GM12878 (cell line): Measurements from ENCODE around the gene GIMAP8. TPM values are rescaled to one million over a fixed set of nuclear protein-coding genes. Genes with fewer than 3 reads are reported as not detected.

ENCODE experiments used
- ATAC-seq: fragments of 200-7000 bp; cut with Tn5 transposase; 3 replicates; pipeline ENCODE4 v1.9.1; 2020; ENCODE audit warnings: mild to moderate bottlenecking, moderate library complexity
- BruUV-seq: library from RNA; stranded (reverse); fragments of 400-500 nt; replicated peaks from 2 replicates; lab custom pipeline; 2021; lab: Mats Ljungman, UMichigan
- CTCF ChIA-PET: fragments of 300-600 bp; sonication (Branson Sonifier 250); formaldehyde crosslinking; extraction: SDS; loops from one replicate; lab custom pipeline; 2021; ENCODE audit warnings: inconsistent platforms; lab: Yijun Ruan, JAX
- POLR2A ChIA-PET: fragments of 350-600 bp; formaldehyde crosslinking; extraction: SDS; loops from one replicate; lab custom pipeline; 2021; ENCODE audit warnings: inconsistent platforms; lab: Charles Lee
- RAD21 ChIA-PET: fragments of 300-600 bp; sonication (Branson Sonifier 250); formaldehyde crosslinking; loops from one replicate; lab custom pipeline; 2023; ENCODE audit warnings: antibody characterized with exemption; ENCODE audit not compliant: unreplicated experiment; lab: Charles Lee
- SMC1A ChIA-PET: fragments of 300-600 bp; sonication (Branson Sonifier 250); formaldehyde crosslinking; loops from one replicate; lab custom pipeline; 2023; ENCODE audit not compliant: unreplicated experiment, uncharacterized antibody; lab: Charles Lee
- DNase-seq: peaks from one replicate; pipeline ENCODE4 v3.0.0-alpha.2; 2011; ENCODE audit warnings: low read depth, low spot score
- FAIRE-seq: peaks from 3 replicates; lab custom pipeline; 2011; peaks lifted over from hg19 to GRCh38; lab: Jason Lieb, UNC
- H2AFZ ChIP-seq: 2 replicates; pipeline ENCODE4 v1.6.0; 2011; ENCODE audit warnings: low read depth, low read length, control low read depth; ENCODE audit not compliant: control insufficient read depth
- H3K27ac ChIP-seq: 2 replicates; pipeline ENCODE4 v1.5.1; 2011; ENCODE audit warnings: control low read depth; ENCODE audit not compliant: control insufficient read depth, insufficient read depth
- H3K27me3 ChIP-seq, 2 experiments: replicated peaks in 1 of 2; 2 replicates each; pipeline versions ENCODE4 v1.6.0 to v1.6.1; 2011; ENCODE audit warnings: low read length in 1 of 2; ENCODE audit not compliant: control insufficient read depth in 2 of 2, insufficient read depth in 2 of 2
- H3K36me3 ChIP-seq, 2 experiments: 2 replicates each; pipeline ENCODE4 v1.5.1; 2011; ENCODE audit warnings: low read length in 1 of 2; ENCODE audit not compliant: control insufficient read depth in 2 of 2, insufficient read depth in 2 of 2
- H3K4me1 ChIP-seq: 2 replicates; pipeline ENCODE4 v1.6.1; 2011; ENCODE audit warnings: mild to moderate bottlenecking, low read length, moderate library complexity, mixed read lengths; ENCODE audit not compliant: control insufficient read depth, insufficient read depth
- H3K4me2 ChIP-seq: 2 replicates; pipeline ENCODE4 v1.6.0; 2011; ENCODE audit warnings: control low read depth; ENCODE audit not compliant: control insufficient read depth, insufficient read depth
- H3K4me3 ChIP-seq: fragments of 200-600 bp; sonication (generic); 2 replicates; pipeline ENCODE4 v1.5.1; 2016
- H3K79me2 ChIP-seq: 2 replicates; pipeline ENCODE4 v1.6.0; 2011; ENCODE audit warnings: low read length; ENCODE audit not compliant: control insufficient read depth, insufficient read depth
- H3K9ac ChIP-seq: 2 replicates; pipeline ENCODE4 v1.8.0; 2011; ENCODE audit warnings: low read length, control low read depth, mixed read lengths; ENCODE audit not compliant: control insufficient read depth, insufficient read depth
- H3K9me3 ChIP-seq: replicated peaks from 3 replicates; pipeline ENCODE4 v1.5.1; 2011; ENCODE audit warnings: mild to moderate bottlenecking, low read length; ENCODE audit not compliant: control insufficient read depth, insufficient read depth
- H4K20me1 ChIP-seq: 2 replicates; pipeline ENCODE4 v1.6.0; 2011; ENCODE audit not compliant: control insufficient read depth, insufficient read depth
- ATF7 ChIP-seq: fragments of 450-650 bp; IDR thresholded peaks from 2 replicates; pipeline ENCODE4 v1.6.1; 2016; ENCODE audit warnings: low read depth, mild to moderate bottlenecking
- RAD21 ChIP-seq: IDR thresholded peaks from 2 replicates; pipeline ENCODE4 v1.6.1; 2011; ENCODE audit warnings: mild to moderate bottlenecking, low read depth, low read length, moderate library complexity; ENCODE audit not compliant: insufficient read depth
- SMAD1 ChIP-seq: fragments of 450-650 bp; IDR thresholded peaks from 2 replicates; pipeline ENCODE4 v1.6.1; 2018; ENCODE audit warnings: mild to moderate bottlenecking, low read depth; ENCODE audit not compliant: partially characterized antibody
- SRF ChIP-seq, 2 experiments: IDR thresholded peaks; 2 replicates each; pipeline ENCODE4 v1.6.1; 2011; ENCODE audit warnings: low read depth in 2 of 2, low read length in 2 of 2, mild to moderate bottlenecking in 1 of 2, moderate library complexity in 1 of 2
- ZNF207 ChIP-seq: fragments of 450-650 bp; IDR thresholded peaks from 2 replicates; pipeline ENCODE4 v1.6.1; 2014; ENCODE audit warnings: antibody characterized with exemption, mild to moderate bottlenecking, borderline replicate concordance
- WGBS: methylation state at CpG from one replicate; pipeline ENCODE4 v1.1.6; 2016; ENCODE audit warnings: low lambda C conversion rate; ENCODE audit not compliant: insufficient replicate concordance, insufficient coverage; ENCODE audit errors: missing lambda C conversion rate; 5-methylcytosine and 5-hydroxymethylcytosine counted together
- in situ Hi-C: fragments of 300-500 bp; cut with MboI; formaldehyde crosslinking; loops from 9 replicates; pipeline ENCODE4 v1.14.3; 2018; ENCODE audit warnings: mixed read lengths
- intact Hi-C: fragments of 100-400 bp; cut with micrococcal nuclease; formaldehyde crosslinking; loops from one replicate; pipeline ENCODE4 v1.14.2; 2022; ENCODE audit not compliant: unreplicated experiment
- polyA plus RNA-seq, 11 experiments: library from polyadenylated mRNA; depleted of rRNA in 4 of 11; unstranded in 6 of 11; stranded (reverse) in 5 of 11; fragments of >200 nt; fragmentation: Nextera tagmentation in 4 of 11; fragmentation: Illumina TruSeq in 1 of 11; extraction: Ambion mirVana in 4 of 11; extraction: Trizol in 1 of 11; gene quantifications; 1 replicate in 1 of 11; 2 replicates in 10 of 11; pipeline versions ENCODE4 v1.2.1 to v1.2.3, GENCODE V29; 2011 to 2016; ENCODE audit warnings: inconsistent platforms in 2 of 11, missing spikeins in 2 of 11, low read depth in 1 of 11
- total RNA-seq, 4 experiments: library from RNA; depleted of rRNA in 3 of 4; stranded (reverse); fragments of >200 nt in 3 of 4; fragmentation: Illumina TruSeq in 1 of 4; extraction: Trizol in 1 of 4; gene quantifications; 2 replicates each; pipeline versions ENCODE4 v1.2.1 to v1.2.3, GENCODE V29; 2013 to 2021
- TF ChIP-seq, protein P1 (sequence below): fragments of 450-650 bp; IDR thresholded peaks from 2 replicates; pipeline ENCODE4 v1.6.1; 2018; ENCODE audit warnings: borderline replicate concordance, mild to moderate bottlenecking; ENCODE audit not compliant: partially characterized antibody

Gene GIMAP8
- total and polyA plus RNA-seq, 10 of the 15 experiments (the other 5 are each of a cell fraction or from before 2014, with no cell fraction given), result 0.66 to 9.7 (median 4.7) TPM

DNA sequence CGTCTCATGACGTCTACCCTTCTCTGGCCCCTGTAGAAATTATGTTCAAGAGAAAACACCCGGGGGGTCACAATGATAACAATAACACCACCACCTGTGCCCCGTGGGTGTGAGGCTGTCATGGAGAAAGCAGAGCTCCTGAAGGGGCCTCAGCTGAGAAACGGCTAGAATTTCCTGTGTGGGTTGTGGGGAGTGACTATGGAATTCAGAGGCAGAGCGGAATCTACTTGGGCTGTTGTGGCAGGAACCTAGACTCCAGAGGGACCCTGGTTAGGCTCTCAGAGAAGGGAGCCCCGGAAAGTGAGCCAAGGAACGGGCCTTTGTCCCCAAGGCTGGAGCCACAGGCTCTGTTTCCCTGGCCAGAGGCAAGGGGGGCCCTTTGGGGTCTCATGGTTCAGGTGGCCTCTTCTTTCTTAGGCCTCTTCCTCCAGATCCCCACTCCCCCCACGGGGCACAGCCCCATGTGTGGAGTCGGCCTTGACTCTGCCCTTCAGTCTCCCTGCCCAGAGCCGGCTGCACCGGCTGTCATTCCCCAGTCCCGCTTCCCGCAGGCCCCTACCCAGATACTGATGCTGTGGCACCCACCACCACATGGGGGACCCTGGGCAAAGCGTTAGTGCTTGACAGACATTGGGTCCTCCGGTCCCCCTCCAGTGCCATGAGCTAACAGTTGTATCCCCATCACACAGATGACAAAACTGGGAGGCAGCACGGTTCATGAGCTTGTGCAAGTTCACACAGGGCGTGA is 6.5 kb upstream of the GIMAP8 start:
- H3K9me3 ChIP-seq, result peaks cover 22% of the 10 kb centered on the region
- BruUV-seq, result no TSS peak
- TF ChIP-seq ATF7, result no peak
- TF ChIP-seq, protein P1, sequence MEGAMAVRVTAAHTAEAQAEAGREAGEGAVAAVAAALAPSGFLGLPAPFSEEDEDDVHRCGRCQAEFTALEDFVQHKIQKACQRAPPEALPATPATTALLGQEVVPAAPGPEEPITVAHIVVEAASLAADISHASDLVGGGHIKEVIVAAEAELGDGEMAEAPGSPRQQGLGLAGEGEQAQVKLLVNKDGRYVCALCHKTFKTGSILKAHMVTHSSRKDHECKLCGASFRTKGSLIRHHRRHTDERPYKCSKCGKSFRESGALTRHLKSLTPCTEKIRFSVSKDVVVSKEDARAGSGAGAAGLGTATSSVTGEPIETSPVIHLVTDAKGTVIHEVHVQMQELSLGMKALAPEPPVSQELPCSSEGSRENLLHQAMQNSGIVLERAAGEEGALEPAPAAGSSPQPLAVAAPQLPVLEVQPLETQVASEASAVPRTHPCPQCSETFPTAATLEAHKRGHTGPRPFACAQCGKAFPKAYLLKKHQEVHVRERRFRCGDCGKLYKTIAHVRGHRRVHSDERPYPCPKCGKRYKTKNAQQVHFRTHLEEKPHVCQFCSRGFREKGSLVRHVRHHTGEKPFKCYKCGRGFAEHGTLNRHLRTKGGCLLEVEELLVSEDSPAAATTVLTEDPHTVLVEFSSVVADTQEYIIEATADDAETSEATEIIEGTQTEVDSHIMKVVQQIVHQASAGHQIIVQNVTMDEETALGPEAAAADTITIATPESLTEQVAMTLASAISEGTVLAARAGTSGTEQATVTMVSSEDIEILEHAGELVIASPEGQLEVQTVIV, result no peak
- TF ChIP-seq RAD21, result no peak
- no peak for TF ChIP-seq ZNF207
- no peak for TF ChIP-seq SRF (IDR thresholded peaks at IDR 0.05; ENCODE audit: low read depth in 2 of 2, low read length in 2 of 2)
- no peak for TF ChIP-seq SMAD1
- TF ChIP-seq, all 136 proteins: peak for 0
- no peak overlapping the region for H3K27ac ChIP-seq
- H3K36me3 ChIP-seq, result peaks cover 23 to 33% of the 10 kb centered on the region in 2 experiments; a peak in 3 of 4 replicates
- no peak for DNase-seq
- H3K4me1 ChIP-seq, result peaks cover 12% of the 10 kb centered on the region
- in situ Hi-C loops, result no loop called here
- H3K9ac ChIP-seq, result no peak overlapping the region
- H3K4me2 ChIP-seq, result no peak overlapping the region
- ChIA-PET POLR2A (no interaction called here), RAD21 (interaction anchor here (1.3 kb wide), 1 partner anchor 217 kb away, joined by 3 read pairs; no protein-coding TSS in a partner anchor), CTCF (interaction anchor here (4.3 kb wide), 1 partner anchor 312 kb away, joined by 30 read pairs; no protein-coding TSS in a partner anchor), SMC1A (no interaction called here)
- H2AFZ ChIP-seq, result no peak overlapping the region
- no peak for ATAC-seq
- H3K79me2 ChIP-seq, result peaks cover 31% of the 10 kb centered on the region
- FAIRE-seq, result no peak
- no peaks in the 10 kb centered on the region for H3K27me3 ChIP-seq
- intact Hi-C loops, result loop anchor here (10.0 kb wide), 1 partner anchor 431 kb away; no protein-coding TSS in a partner anchor
- no peaks in the 10 kb centered on the region for H4K20me1 ChIP-seq
- no peak overlapping the region for H3K4me3 ChIP-seq
- WGBS, result 81% methylated on average over 18 of the region's 18 CpGs
